Stimulated activated naive CD4-positive, alpha-beta T cell treated with Interleukin-2 at 50 U/mL for 16 hours (primary cell): ENCODE measurements around the gene CAMK2G.

Experiments used
- DNase-seq: peaks from one replicate; lab custom pipeline; 2025; lab: John Stamatoyannopoulos, UW

CAMK2G gene

GRCh38 chr10:73863039-73863817 is 11.1 kb downstream of the CAMK2G start:
- no peak for DNase-seq

GRCh38 chr10:73862011-73862410 is 12.3 kb downstream of the CAMK2G start:
- DNase-seq, result no peak

GRCh38 chr10:73859784-73860491 is 14.4 kb downstream of the CAMK2G start:
- DNase-seq, result no peak

- DNase-seq, result peak; percentile 29
Measured at GRCh38 chr10:73859428-73859783, 14.9 kb downstream of the CAMK2G start.

- DNase-seq, result no peak
Measured at GRCh38 chr10:73858750-73859427, 15.5 kb downstream of the CAMK2G start.

- DNase-seq, result no peak
Measured at GRCh38 chr10:73858013-73858708, 16.2 kb downstream of the CAMK2G start.

- peak; percentile 26 for DNase-seq
Measured at GRCh38 chr10:73857446-73857845, 16.9 kb downstream of the CAMK2G start.

- DNase-seq, result no peak
Measured at GRCh38 chr10:73856261-73856660, 18.1 kb downstream of the CAMK2G start.

GRCh38 chr10:73855413-73855812 is 18.9 kb downstream of the CAMK2G start:
- no peak for DNase-seq

GRCh38 chr10:73854310-73854709 is 20.0 kb downstream of the CAMK2G start:
- DNase-seq, result no peak

GRCh38 chr10:73853196-73853595 is 21.2 kb downstream of the CAMK2G start:
- DNase-seq, result no peak

GRCh38 chr10:73850863-73851461 is 23.4 kb downstream of the CAMK2G start:
- DNase-seq, result no peak

GRCh38 chr10:73850211-73850610 is 24.1 kb downstream of the CAMK2G start:
- DNase-seq, result no peak

GRCh38 chr10:73848821-73849489 is 25.4 kb downstream of the CAMK2G start:
- DNase-seq, result peak; percentile 84

- DNase-seq, result no peak
Measured at GRCh38 chr10:73847031-73847430, 27.3 kb downstream of the CAMK2G start.

- no peak for DNase-seq
Measured at GRCh38 chr10:73843261-73843660, 31.1 kb downstream of the CAMK2G start.

GRCh38 chr10:73842349-73842748 is 32.0 kb downstream of the CAMK2G start:
- no peak for DNase-seq

- DNase-seq, result no peak
Measured at GRCh38 chr10:73841526-73842285, 32.6 kb downstream of the CAMK2G start.

GRCh38 chr10:73841061-73841421 is 33.3 kb downstream of the CAMK2G start:
- no peak for DNase-seq

GRCh38 chr10:73840403-73841060 is 33.8 kb downstream of the CAMK2G start:
- DNase-seq, result no peak
